H9 (cell line): ENCODE data around the gene HAO1. TPM values are rescaled to one million over a fixed set of nuclear protein-coding genes. Genes with fewer than 3 reads are reported as not detected.

Experiments
- DNase-seq: peaks from one replicate; pipeline ENCODE4 v3.0.0-alpha.2; 2017
- H2AFZ ChIP-seq: one replicate; pipeline ENCODE4 v1.6.1; 2013; ENCODE audit warnings: mild to moderate bottlenecking, low read length, control low read depth, moderate library complexity
- H2AK5ac ChIP-seq: 2 replicates; pipeline ENCODE4 v1.6.1; 2013; ENCODE audit warnings: low read length, control low read depth, mixed read lengths; ENCODE audit not compliant: insufficient read length
- H2BK120ac ChIP-seq: one replicate; pipeline ENCODE4 v1.6.1; 2013; ENCODE audit warnings: low read depth, mild to moderate bottlenecking, low read length, control low read depth, inconsistent platforms; ENCODE audit not compliant: poor library complexity, severe bottlenecking
- H2BK12ac ChIP-seq: 2 replicates; pipeline ENCODE4 v1.6.1; 2013; ENCODE audit warnings: low read length, control low read depth, mixed read lengths, low read depth; ENCODE audit not compliant: insufficient read length
- H2BK15ac ChIP-seq: 2 replicates; pipeline ENCODE4 v1.6.1; 2013; ENCODE audit warnings: low read depth, low read length, control low read depth
- H2BK20ac ChIP-seq: one replicate; pipeline ENCODE4 v1.6.1; 2013; ENCODE audit warnings: low read depth, mild to moderate bottlenecking, low read length, control low read depth, inconsistent platforms; ENCODE audit not compliant: poor library complexity, severe bottlenecking
- H2BK5ac ChIP-seq: 2 replicates; pipeline ENCODE4 v1.6.1; 2013; ENCODE audit warnings: low read length, control low read depth, mixed read lengths; ENCODE audit not compliant: insufficient read length
- H3K14ac ChIP-seq: 2 replicates; pipeline ENCODE4 v1.6.1; 2013; ENCODE audit warnings: low read length, control low read depth; ENCODE audit not compliant: insufficient read depth
- H3K18ac ChIP-seq: 2 replicates; pipeline ENCODE4 v1.6.1; 2013; ENCODE audit warnings: low read depth, mild to moderate bottlenecking, mixed read lengths, low read length, control low read depth; ENCODE audit not compliant: insufficient read length
- H3K23ac ChIP-seq: 2 replicates; pipeline ENCODE4 v1.6.1; 2013; ENCODE audit warnings: low read length, control low read depth, mixed read lengths, low read depth; ENCODE audit not compliant: insufficient read length
- H3K23me2 ChIP-seq: 2 replicates; pipeline ENCODE4 v1.6.1; 2013; ENCODE audit warnings: low read depth, mild to moderate bottlenecking, mixed read lengths, low read length, control low read depth; ENCODE audit not compliant: insufficient read length, poor library complexity, severe bottlenecking
- H3K27ac ChIP-seq: 2 replicates; pipeline ENCODE4 v1.5.1; 2013; ENCODE audit warnings: low read length, control low read depth, mixed read lengths, low read depth; ENCODE audit not compliant: insufficient read length
- H3K27me3 ChIP-seq: 2 replicates; pipeline ENCODE4 v1.6.1; 2013; ENCODE audit warnings: low read length, control low read depth, inconsistent platforms; ENCODE audit not compliant: insufficient read depth
- H3K4ac ChIP-seq: 2 replicates; pipeline ENCODE4 v1.6.1; 2013; ENCODE audit warnings: low read depth, mild to moderate bottlenecking, control low read depth, inconsistent platforms, low read length, moderate library complexity
- H3K4me1 ChIP-seq: 2 replicates; pipeline ENCODE4 v1.6.1; 2013; ENCODE audit warnings: low read length, control low read depth, inconsistent platforms; ENCODE audit not compliant: insufficient read depth
- H3K4me2 ChIP-seq: 2 replicates; pipeline ENCODE4 v1.6.1; 2013; ENCODE audit warnings: low read length, control low read depth, mixed read lengths; ENCODE audit not compliant: insufficient read length, insufficient read depth
- H3K56ac ChIP-seq: 2 replicates; pipeline ENCODE4 v1.6.1; 2013; ENCODE audit warnings: low read depth, mild to moderate bottlenecking, mixed read lengths, low read length, control low read depth; ENCODE audit not compliant: insufficient read length
- H3K79me1 ChIP-seq: 2 replicates; pipeline ENCODE4 v1.6.1; 2013; ENCODE audit warnings: low read depth, mild to moderate bottlenecking, moderate library complexity, low read length, control low read depth, inconsistent platforms; ENCODE audit not compliant: insufficient read depth, poor library complexity, severe bottlenecking
- H3K79me2 ChIP-seq: 2 replicates; pipeline ENCODE4 v1.6.1; 2013; ENCODE audit warnings: low read length, control low read depth, inconsistent platforms; ENCODE audit not compliant: insufficient read depth
- H3K9ac ChIP-seq: 2 replicates; pipeline ENCODE4 v1.6.1; 2013; ENCODE audit warnings: low read length, control low read depth, mixed read lengths; ENCODE audit not compliant: insufficient read length; ENCODE audit errors: extremely low read depth
- H3K9me3 ChIP-seq: one replicate; pipeline ENCODE4 v1.6.1; 2013; ENCODE audit warnings: low read depth, low read length, inconsistent platforms; ENCODE audit not compliant: control insufficient read depth
- H3T11ph ChIP-seq: one replicate; pipeline ENCODE4 v1.6.1; 2013; ENCODE audit warnings: mild to moderate bottlenecking, low read length, control low read depth, inconsistent platforms
- H4K20me1 ChIP-seq: one replicate; pipeline ENCODE4 v1.6.1; 2013; ENCODE audit not compliant: control insufficient read depth, insufficient read length, insufficient read depth
- H4K5ac ChIP-seq: 2 replicates; pipeline ENCODE4 v1.6.1; 2013; ENCODE audit warnings: low read depth, mild to moderate bottlenecking, mixed read lengths, low read length, control low read depth; ENCODE audit not compliant: insufficient read length
- H4K8ac ChIP-seq: replicated peaks from 2 replicates; pipeline ENCODE4 v1.6.1; 2013; ENCODE audit warnings: low read length, control low read depth, mixed read lengths, low read depth; ENCODE audit not compliant: insufficient read length
- H4K91ac ChIP-seq: 2 replicates; pipeline ENCODE4 v1.6.1; 2013; ENCODE audit warnings: low read depth, mild to moderate bottlenecking, moderate library complexity, mixed read lengths, low read length, control low read depth; ENCODE audit not compliant: insufficient read length
- H3K27ac Mint-ChIP-seq, 3 experiments: 2 replicates in 2 of 3; 3 replicates in 1 of 3; pipeline ENCODE4 v1.8.0; 2020 to 2021; ENCODE audit warnings: mixed read lengths in 3 of 3, mild to moderate bottlenecking in 1 of 3, moderate library complexity in 1 of 3
- H3K27me3 Mint-ChIP-seq: 2 replicates; pipeline ENCODE4 v1.8.0; 2021; ENCODE audit warnings: low read depth, mild to moderate bottlenecking, moderate library complexity, mixed read lengths
- H3K36me3 Mint-ChIP-seq, 3 experiments: 2 replicates in 2 of 3; 3 replicates in 1 of 3; pipeline ENCODE4 v1.8.0; 2020 to 2021; ENCODE audit warnings: low read depth in 3 of 3, mixed read lengths in 3 of 3; ENCODE audit not compliant: insufficient read depth in 1 of 3
- H3K4me1 Mint-ChIP-seq, 2 experiments: 2 replicates each; pipeline ENCODE4 v1.8.0; 2020; ENCODE audit warnings: mixed read lengths in 2 of 2
- H3K4me3 Mint-ChIP-seq, 2 experiments: 2 replicates in 1 of 2; 3 replicates in 1 of 2; pipeline ENCODE4 v1.8.0; 2020 to 2021; ENCODE audit warnings: mild to moderate bottlenecking in 2 of 2, mixed read lengths in 2 of 2, moderate library complexity in 1 of 2
- H3K9me3 Mint-ChIP-seq, 2 experiments: 2 replicates in 1 of 2; 3 replicates in 1 of 2; pipeline ENCODE4 v1.8.0; 2020; ENCODE audit warnings: mild to moderate bottlenecking in 2 of 2, mixed read lengths in 2 of 2, moderate library complexity in 1 of 2
- WGBS: extraction: QIAGEN DNeasy Blood & Tissue Kit; methylation state at CpG from one replicate; pipeline ENCODE4 v1.1.7; 2013; ENCODE audit warnings: missing lambda C conversion rate, low lambda C conversion rate, mixed read lengths; ENCODE audit not compliant: insufficient read length; ENCODE audit errors: extremely low coverage; 5-methylcytosine and 5-hydroxymethylcytosine counted together
- total RNA-seq: library from RNA; stranded (reverse); gene quantifications from 2 replicates; pipeline ENCODE4 v1.2.1, GENCODE V29; 2021
- TF ChIP-seq, protein P1 (sequence below): fragments of 200-600 bp; sonication (generic); conservative IDR thresholded peaks from 3 replicates; pipeline ENCODE4 v1.8.0; 2021; ENCODE audit warnings: antibody characterized with exemption, mild to moderate bottlenecking

HAO1 gene
- total RNA-seq, 1 experiment from 2014 or later = not detected

- Histone ChIP-seq H3K18ac (no peak overlapping the region), H4K8ac (no peak overlapping the region), H3K4me1 (no peaks in the 10 kb centered on the region), H3K56ac (no peak overlapping the region), H3K23me2 (no peaks in the 10 kb centered on the region), H3K4ac (no peak overlapping the region), H3T11ph (no peak overlapping the region), H4K91ac (no peak overlapping the region), H3K27me3 (no peaks in the 10 kb centered on the region), H3K9ac (no peak overlapping the region), H2BK120ac (no peak overlapping the region), H2BK15ac (no peak overlapping the region), H4K5ac (no peak overlapping the region), H2AFZ (no peak overlapping the region), H3K4me2 (no peak overlapping the region), H2BK12ac (no peak overlapping the region), H3K9me3 (no peaks in the 10 kb centered on the region), H3K23ac (no peak overlapping the region), H3K14ac (no peak overlapping the region), H2BK20ac (no peak overlapping the region), H2AK5ac (no peak overlapping the region), H3K79me2 (no peaks in the 10 kb centered on the region), H2BK5ac (no peak overlapping the region), H3K27ac (no peak overlapping the region), H4K20me1 (no peaks in the 10 kb centered on the region), H3K79me1 (no peaks in the 10 kb centered on the region)
- Mint-ChIP-seq H3K36me3 (no peaks in the 10 kb centered on the region), H3K4me1 (peaks cover 0 to 4% of the 10 kb centered on the region in 2 experiments; a peak in 1 of 4 replicates), H3K27me3 (no peaks in the 10 kb centered on the region), H3K4me3 (no peak overlapping the region), H3K27ac (no peak overlapping the region), H3K9me3 (no peaks in the 10 kb centered on the region)
- no CpG with 5 or more reads among the region's 3 CpGs for WGBS
- no peak for DNase-seq
- TF ChIP-seq, protein P1, sequence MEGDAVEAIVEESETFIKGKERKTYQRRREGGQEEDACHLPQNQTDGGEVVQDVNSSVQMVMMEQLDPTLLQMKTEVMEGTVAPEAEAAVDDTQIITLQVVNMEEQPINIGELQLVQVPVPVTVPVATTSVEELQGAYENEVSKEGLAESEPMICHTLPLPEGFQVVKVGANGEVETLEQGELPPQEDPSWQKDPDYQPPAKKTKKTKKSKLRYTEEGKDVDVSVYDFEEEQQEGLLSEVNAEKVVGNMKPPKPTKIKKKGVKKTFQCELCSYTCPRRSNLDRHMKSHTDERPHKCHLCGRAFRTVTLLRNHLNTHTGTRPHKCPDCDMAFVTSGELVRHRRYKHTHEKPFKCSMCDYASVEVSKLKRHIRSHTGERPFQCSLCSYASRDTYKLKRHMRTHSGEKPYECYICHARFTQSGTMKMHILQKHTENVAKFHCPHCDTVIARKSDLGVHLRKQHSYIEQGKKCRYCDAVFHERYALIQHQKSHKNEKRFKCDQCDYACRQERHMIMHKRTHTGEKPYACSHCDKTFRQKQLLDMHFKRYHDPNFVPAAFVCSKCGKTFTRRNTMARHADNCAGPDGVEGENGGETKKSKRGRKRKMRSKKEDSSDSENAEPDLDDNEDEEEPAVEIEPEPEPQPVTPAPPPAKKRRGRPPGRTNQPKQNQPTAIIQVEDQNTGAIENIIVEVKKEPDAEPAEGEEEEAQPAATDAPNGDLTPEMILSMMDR = no peak
These were observed 13.9 kb downstream of the HAO1 start for GRCh38 chr20:7926323-7926722.
